ELF-1 (cell line): ENCODE measurements around the gene DYTN.

Experiments used
- DNase-seq: peaks from one replicate; pipeline ENCODE4 v3.0.0-alpha.2; 2016; ENCODE audit warnings: low read depth, low spot score

Gene DYTN

GRCh38 chr2:206614811-206615210, 103.4 kb downstream of the DYTN start:
- DNase-seq: peak; percentile 12

- DNase-seq: no peak
Observed at GRCh38 chr2:206611736-206612135, 106.5 kb downstream of the DYTN start.

- DNase-seq: no peak
Observed at GRCh38 chr2:206611191-206611590, 107.0 kb downstream of the DYTN start.

- no peak for DNase-seq
Observed at GRCh38 chr2:206610451-206610850, 107.7 kb downstream of the DYTN start.

GRCh38 chr2:206603243-206603642, 115.0 kb downstream of the DYTN start:
- no peak for DNase-seq
